GM18861 (cell line): ENCODE data around the gene TMC6.

ENCODE experiments used
- ATAC-seq: cut with Tn5 transposase; IDR thresholded peaks from one replicate; pipeline ENCODE4 v1.9.1; 2021; ENCODE audit not compliant: unreplicated experiment

TMC6 gene

GRCh38 chr17:78111727-78112517, 16.6 kb downstream of the TMC6 start:
- no peak for ATAC-seq

- ATAC-seq = no peak
Observed at GRCh38 chr17:78111016-78111726, 17.4 kb downstream of the TMC6 start.

- ATAC-seq = no peak
Observed at GRCh38 chr17:78110363-78111015, 18.1 kb downstream of the TMC6 start.

- no peak for ATAC-seq
Observed at GRCh38 chr17:78109489-78109761, 19.1 kb downstream of the TMC6 start.

GRCh38 chr17:78108726-78109488, 19.6 kb downstream of the TMC6 start:
- ATAC-seq = no peak

GRCh38 chr17:78107976-78108725, 20.4 kb downstream of the TMC6 start:
- no peak for ATAC-seq

GRCh38 chr17:78107457-78107856, 21.1 kb downstream of the TMC6 start:
- no peak for ATAC-seq

- ATAC-seq = no peak
Observed at GRCh38 chr17:78106211-78106610, 22.3 kb downstream of the TMC6 start.

GRCh38 chr17:78105551-78105950, 23.0 kb downstream of the TMC6 start:
- no peak for ATAC-seq

GRCh38 chr17:78105101-78105500, 23.5 kb downstream of the TMC6 start:
- no peak for ATAC-seq

- ATAC-seq = no peak
Observed at GRCh38 chr17:78104540-78104941, 24.0 kb downstream of the TMC6 start.

- no peak for ATAC-seq
Observed at GRCh38 chr17:78103311-78103710, 25.2 kb downstream of the TMC6 start.

- no peak for ATAC-seq
Observed at GRCh38 chr17:78101542-78101941, 27.0 kb downstream of the TMC6 start.

GRCh38 chr17:78101112-78101511, 27.4 kb downstream of the TMC6 start:
- no peak for ATAC-seq

- no peak for ATAC-seq
Observed at GRCh38 chr17:78096093-78096492, 32.5 kb downstream of the TMC6 start.

- ATAC-seq = no peak
Observed at GRCh38 chr17:78095035-78095434, 33.5 kb downstream of the TMC6 start.

- no peak for ATAC-seq
Observed at GRCh38 chr17:78092794-78093324, 35.7 kb downstream of the TMC6 start.

- ATAC-seq = no peak
Observed at GRCh38 chr17:78089576-78090281, 38.8 kb downstream of the TMC6 start.

GRCh38 chr17:78088529-78088928, 40.0 kb downstream of the TMC6 start:
- ATAC-seq = no peak

- ATAC-seq = no peak
Observed at GRCh38 chr17:78086740-78087139, 41.8 kb downstream of the TMC6 start.
